HG03139 (cell line): Measurements from ENCODE around the gene GRPEL2.

ENCODE experiments used
- ATAC-seq: cut with Tn5 transposase; IDR thresholded peaks from one replicate; pipeline ENCODE4 v1.9.1; 2021; ENCODE audit not compliant: unreplicated experiment

Gene GRPEL2

GRCh38 chr5:149355688-149356087 is 10.4 kb downstream of the GRPEL2 start:
- no peak for ATAC-seq

GRCh38 chr5:149356391-149356790 is 11.1 kb downstream of the GRPEL2 start:
- no peak for ATAC-seq

GRCh38 chr5:149357370-149358293 is 12.3 kb downstream of the GRPEL2 start, which contains the start of gene PCYOX1L:
PCYOX1L (plus strand) TSS chr5:149358046; CDS start chr5:149358069, 23 bp downstream.
- peak; percentile 99 for ATAC-seq

GRCh38 chr5:149358294-149358651 is 13.0 kb downstream of the GRPEL2 start:
- ATAC-seq = peak; percentile 18

GRCh38 chr5:149358868-149359495 is 13.7 kb downstream of the GRPEL2 start:
- ATAC-seq = no peak

- ATAC-seq = no peak
Measured at GRCh38 chr5:149360272-149360671, 15.0 kb downstream of the GRPEL2 start.

GRCh38 chr5:149362541-149362940 is 17.2 kb downstream of the GRPEL2 start:
- no peak for ATAC-seq

- ATAC-seq = no peak
Measured at GRCh38 chr5:149363358-149363757, 18.1 kb downstream of the GRPEL2 start.

GRCh38 chr5:149363936-149364335 is 18.6 kb downstream of the GRPEL2 start:
- ATAC-seq = no peak

- no peak for ATAC-seq
Measured at GRCh38 chr5:149364719-149365118, 19.4 kb downstream of the GRPEL2 start.

- ATAC-seq = no peak
Measured at GRCh38 chr5:149365418-149365817, 20.1 kb downstream of the GRPEL2 start.

GRCh38 chr5:149366169-149366729 is 20.9 kb downstream of the GRPEL2 start:
- no peak for ATAC-seq

GRCh38 chr5:149367249-149367971 is 22.1 kb downstream of the GRPEL2 start:
- ATAC-seq = peak; percentile 63

GRCh38 chr5:149367972-149368645 is 22.8 kb downstream of the GRPEL2 start:
- ATAC-seq = no peak

- no peak for ATAC-seq
Measured at GRCh38 chr5:149370878-149371277, 25.6 kb downstream of the GRPEL2 start.

GRCh38 chr5:149371296-149371962 is 26.1 kb downstream of the GRPEL2 start:
- peak; percentile 87 for ATAC-seq

- ATAC-seq = no peak
Measured at GRCh38 chr5:149372076-149372795, 26.9 kb downstream of the GRPEL2 start.

GRCh38 chr5:149372932-149373331 is 27.6 kb downstream of the GRPEL2 start:
- ATAC-seq = no peak

- no peak for ATAC-seq
Measured at GRCh38 chr5:149374303-149374702, 29.0 kb downstream of the GRPEL2 start.
